Stomach (tissue), 9 donors: ENCODE results near the gene JAG1. TPM values are rescaled to one million over a fixed set of nuclear protein-coding genes. Genes with fewer than 3 reads are reported as not detected.

Experiments
- DNase-seq, 2 donors: peaks; one replicate each; pipeline versions ENCODE4 v3.0.0 to v3.0.0-alpha.2; 2013 to 2019
- H3K27ac ChIP-seq, 5 donors: fragments of 200-600 bp in 4 of 5; sonication (generic) in 4 of 5; one replicate each; pipeline ENCODE4 v1.5.1; 2013 to 2019; ENCODE audit warnings: mild to moderate bottlenecking in 1 of 5, moderate library complexity in 1 of 5
- H3K27me3 ChIP-seq, 3 donors: fragments of 200-600 bp; sonication (generic); one replicate each; pipeline ENCODE4 v1.5.1; 2017 to 2019; ENCODE audit warnings: mixed run types in 1 of 3
- H3K36me3 ChIP-seq, 4 donors: fragments of 200-600 bp; sonication (generic); 1 replicate in 3 of 4; 2 replicates in 1 of 4; pipeline ENCODE4 v1.5.1; 2016 to 2019
- H3K4me1 ChIP-seq, 4 donors: fragments of 200-600 bp; sonication (generic); one replicate each; pipeline ENCODE4 v1.5.1; 2016 to 2019
- H3K4me3 ChIP-seq, 4 donors: fragments of 200-600 bp; sonication (generic) in 3 of 4; one replicate each; pipeline ENCODE4 v1.5.1; 2016 to 2019; ENCODE audit warnings: mild to moderate bottlenecking in 1 of 4
- H3K9me3 ChIP-seq, 4 donors: fragments of 200-600 bp; sonication (generic); one replicate each; pipeline ENCODE4 v1.5.1; 2016 to 2019
- CTCF ChIP-seq, 7 experiments: fragments of 450-650 bp in 4 of 7; fragments of 200-600 bp in 3 of 7; sonication (generic) in 3 of 7; IDR thresholded peaks; one replicate each; pipeline ENCODE4 v1.5.1; 2016 to 2019; ENCODE audit warnings: antibody characterized with exemption in 7 of 7, control low read depth in 2 of 7, mild to moderate bottlenecking in 1 of 7
- EP300 ChIP-seq: sonication (generic); formaldehyde crosslinking; IDR thresholded peaks from one replicate; pipeline ENCODE4 v1.6.1; 2017; ENCODE audit warnings: antibody characterized with exemption
- POLR2A ChIP-seq, 4 donors: fragments of 450-650 bp; IDR thresholded peaks; one replicate each; pipeline ENCODE4 v1.6.1; 2016; ENCODE audit warnings: antibody characterized with exemption in 4 of 4, control low read depth in 2 of 4, mild to moderate bottlenecking in 1 of 4, moderate library complexity in 1 of 4
- POLR2AphosphoS5 ChIP-seq, 3 donors: sonication (generic); formaldehyde crosslinking; IDR thresholded peaks; one replicate each; pipeline ENCODE4 v1.6.1; 2016; ENCODE audit warnings: antibody characterized with exemption in 3 of 3
- WGBS, 5 donors: extraction: QIAGEN DNeasy Blood & Tissue Kit in 3 of 5; methylation state at CpG; one replicate each; pipeline versions ENCODE4 v1.1.5 to v1.1.7; 2013 to 2018; 5-methylcytosine and 5-hydroxymethylcytosine counted together
- intact Hi-C: fragments of 100-400 bp; cut with DNase I; formaldehyde crosslinking; loops from one replicate; pipeline ENCODE4 v1.15.1; 2023; ENCODE audit warnings: low total_unique reads
- polyA plus RNA-seq, 3 donors: library from polyadenylated mRNA; stranded (reverse); fragments of 200-250 nt; gene quantifications; one replicate each; pipeline ENCODE4 v1.2.3, GENCODE V29; 2013
- total RNA-seq, 5 donors: library from RNA; depleted of rRNA; stranded (reverse); fragments of >200 nt; gene quantifications; one replicate each; pipeline versions ENCODE4 v1.1.0 to v1.2.3, GENCODE V29; 2014 to 2016
- donor health status: healthy with polysubstance abuse.
- donor health status: Bipolar disorder and iron deficiency.
- donor health status: healthy.

Gene JAG1
- total and polyA plus RNA-seq, 8 donors: 5.2 to 133 (median 62.2) TPM

- Histone ChIP-seq H3K27me3 (no peaks in the 10 kb centered on the region), H3K4me1 (peaks cover 0 to 22% (median 11%) of the 10 kb centered on the region in 4 donors), H3K4me3 (no peak overlapping the region), H3K27ac (peak overlapping the region in 4 of 5 donors; percentile 41 to 77 (median 68)), H3K36me3 (peaks cover 0 to 4% (median 0%) of the 10 kb centered on the region in 4 donors), H3K9me3 (no peaks in the 10 kb centered on the region)
- intact Hi-C loops: no loop called here
- WGBS, 5 donors: 74 to 95% (median 86%) methylated on average over 2 of the region's 2 CpGs
- TF ChIP-seq EP300 (no peak), POLR2AphosphoS5 (IDR thresholded peaks at IDR 0.05) (no peak), CTCF (IDR thresholded peaks at IDR 0.05) (no peak), POLR2A (IDR thresholded peaks at IDR 0.05) (no peak)
- no peak for DNase-seq
Measured at GRCh38 chr20:10604865-10605440, 68.8 kb downstream of the JAG1 start.

DNA sequence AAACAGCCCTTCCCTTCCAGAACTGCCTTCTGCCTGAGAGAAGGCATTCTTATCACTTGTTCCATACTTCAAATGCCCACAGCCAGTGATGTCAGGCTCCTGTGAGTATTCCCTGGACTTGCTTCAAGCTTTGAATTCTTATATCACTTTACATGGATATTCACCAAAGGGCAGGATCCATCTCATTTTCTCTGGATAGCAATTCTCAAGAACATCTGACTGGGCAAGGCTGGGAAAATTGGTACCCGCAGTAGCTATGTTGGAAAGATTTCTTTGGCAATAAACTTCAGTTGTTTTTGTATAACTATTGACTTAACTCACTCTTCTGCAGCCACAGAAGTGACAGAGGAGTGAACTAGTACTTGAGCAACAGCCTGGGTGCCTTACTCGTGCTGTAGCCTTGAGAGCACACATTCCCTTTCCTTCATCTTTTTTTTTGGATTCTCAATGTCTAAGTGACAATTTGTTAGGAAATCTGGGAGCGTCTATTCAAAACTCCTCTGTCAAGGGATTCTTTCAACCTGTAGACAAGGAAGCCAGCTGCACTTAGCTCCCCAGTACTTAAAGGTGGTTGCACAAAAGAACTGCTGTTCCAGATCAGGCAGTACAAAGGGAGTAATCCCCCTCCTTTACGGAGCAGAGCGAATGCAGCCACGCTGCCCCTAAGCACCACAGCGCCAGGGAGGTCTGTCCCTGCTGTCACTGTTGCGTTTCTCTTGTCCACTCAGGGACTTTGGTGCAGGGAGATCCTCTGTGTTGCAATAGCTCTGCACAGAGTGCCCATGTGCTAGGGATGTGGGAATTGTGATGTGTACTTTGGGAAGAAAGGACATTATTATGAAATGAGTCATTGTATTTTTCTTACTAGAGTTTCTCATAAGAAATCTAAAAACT, 69.6 kb downstream of the JAG1 start:
- intact Hi-C loops: no loop called here
- H3K27ac ChIP-seq: peak overlapping the region in 4 of 5 donors; percentile 41 to 77 (median 71)
- TF ChIP-seq POLR2A (IDR thresholded peaks at IDR 0.05) (no peak), CTCF (IDR thresholded peaks at IDR 0.05) (no peak), POLR2AphosphoS5 (IDR thresholded peaks at IDR 0.05) (peak; percentile 78 to 89 (median 88)), EP300 (no peak)
- peak in 1 of 2 donors; percentile 42 for DNase-seq
- H3K27me3 ChIP-seq: no peaks in the 10 kb centered on the region
- H3K9me3 ChIP-seq: no peaks in the 10 kb centered on the region
- peaks cover 0 to 21% (median 11%) of the 10 kb centered on the region in 4 donors for H3K4me1 ChIP-seq
- 75 to 86% (median 85%) methylated on average over 8 of the region's 8 CpGs for WGBS, 5 donors
- H3K4me3 ChIP-seq: no peak overlapping the region
- H3K36me3 ChIP-seq: peaks cover 0 to 2% (median 0%) of the 10 kb centered on the region in 4 donors

- no peak for TF ChIP-seq EP300
- TF ChIP-seq POLR2AphosphoS5 (IDR thresholded peaks at IDR 0.05): no peak
- TF ChIP-seq POLR2A (IDR thresholded peaks at IDR 0.05): no peak
- no peak for TF ChIP-seq CTCF (IDR thresholded peaks at IDR 0.05)
- Histone ChIP-seq H3K27me3 (no peaks in the 10 kb centered on the region), H3K36me3 (no peaks in the 10 kb centered on the region), H3K27ac (peak overlapping the region in 4 of 5 donors; percentile 41 to 77 (median 71)), H3K4me3 (no peak overlapping the region), H3K4me1 (peaks cover 0 to 29% (median 11%) of the 10 kb centered on the region in 4 donors), H3K9me3 (no peaks in the 10 kb centered on the region)
- 79 to 88% (median 83%) methylated on average over 4 of the region's 4 CpGs for WGBS, 5 donors
- no peak for DNase-seq
- intact Hi-C loops: no loop called here
Measured at GRCh38 chr20:10603378-10603777, 70.4 kb downstream of the JAG1 start.

DNA sequence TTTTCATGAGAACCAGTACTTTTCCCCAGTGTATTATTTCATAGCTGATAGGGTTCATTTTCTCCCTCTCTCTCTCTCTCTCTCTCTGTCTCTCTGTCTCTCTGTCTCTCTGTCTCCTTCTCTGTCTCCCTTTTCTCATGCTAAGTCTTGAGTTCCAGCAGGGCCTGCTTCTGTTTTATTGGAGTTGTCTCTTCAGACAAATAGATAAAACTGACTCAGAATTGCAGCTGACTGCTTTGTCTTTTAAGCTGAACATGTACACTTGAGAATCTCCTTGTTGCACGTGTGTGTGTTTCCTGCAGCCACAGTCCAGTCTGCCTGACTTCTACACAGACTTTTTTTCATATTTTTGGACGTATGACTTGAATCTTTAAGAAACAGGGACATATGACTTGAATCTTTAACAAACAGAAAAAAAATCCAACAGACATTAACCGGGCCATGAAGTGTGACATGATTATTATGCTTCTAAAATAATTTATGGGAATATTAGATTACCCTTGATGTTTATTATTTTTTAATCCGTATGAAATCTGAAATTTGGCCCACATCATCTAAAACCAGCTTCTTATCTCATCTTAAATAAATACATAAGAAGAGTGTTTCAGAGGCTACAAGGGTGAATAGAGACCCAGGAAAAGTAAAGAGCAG, 71.5 kb downstream of the JAG1 start:
- H3K9me3 ChIP-seq: no peaks in the 10 kb centered on the region
- peak overlapping the region in 1 of 5 donors; percentile 5 for H3K27ac ChIP-seq
- no peaks in the 10 kb centered on the region for H3K36me3 ChIP-seq
- intact Hi-C loops: no loop called here
- 62 to 74% (median 69%) methylated on average over 4 of the region's 4 CpGs for WGBS, 5 donors
- DNase-seq: no peak
- TF ChIP-seq POLR2AphosphoS5 (IDR thresholded peaks at IDR 0.05) (no peak), CTCF (IDR thresholded peaks at IDR 0.05) (no peak), EP300 (no peak), POLR2A (IDR thresholded peaks at IDR 0.05) (no peak)
- no peak overlapping the region for H3K4me3 ChIP-seq
- peaks cover 0 to 29% (median 12%) of the 10 kb centered on the region in 4 donors for H3K4me1 ChIP-seq
- no peaks in the 10 kb centered on the region for H3K27me3 ChIP-seq
